Right lobe of liver (tissue), 4 donors: ENCODE results near the gene ADPRHL1.

Source experiments
- CTCF ChIP-seq, 4 donors: fragments of 200-600 bp in 3 of 4; fragments of 450-650 bp in 1 of 4; IDR thresholded peaks; one replicate each; pipeline versions ENCODE4 v1.5.1 to v1.8.0; 2016 to 2022; ENCODE audit warnings: antibody characterized with exemption in 4 of 4, mild to moderate bottlenecking in 2 of 4
- POLR2A ChIP-seq: fragments of 450-650 bp; IDR thresholded peaks from one replicate; pipeline ENCODE4 v1.6.1; 2017; ENCODE audit warnings: antibody characterized with exemption, mild to moderate bottlenecking
- donor health status: DM: no; HTN: no; CAD: no.
- donor health status: DM: no; HTN: no; CAD: no.
- donor health status: DM: no; HTN: yes; CAD: no.

- TF ChIP-seq CTCF (IDR thresholded peaks at IDR 0.05) (no peak), POLR2A (no peak)
These were observed 30.3 kb downstream of the ADPRHL1 start for GRCh38 chr13:113422807-113423519.
